ENCODE measurements around the gene COPS9.

DNA sequence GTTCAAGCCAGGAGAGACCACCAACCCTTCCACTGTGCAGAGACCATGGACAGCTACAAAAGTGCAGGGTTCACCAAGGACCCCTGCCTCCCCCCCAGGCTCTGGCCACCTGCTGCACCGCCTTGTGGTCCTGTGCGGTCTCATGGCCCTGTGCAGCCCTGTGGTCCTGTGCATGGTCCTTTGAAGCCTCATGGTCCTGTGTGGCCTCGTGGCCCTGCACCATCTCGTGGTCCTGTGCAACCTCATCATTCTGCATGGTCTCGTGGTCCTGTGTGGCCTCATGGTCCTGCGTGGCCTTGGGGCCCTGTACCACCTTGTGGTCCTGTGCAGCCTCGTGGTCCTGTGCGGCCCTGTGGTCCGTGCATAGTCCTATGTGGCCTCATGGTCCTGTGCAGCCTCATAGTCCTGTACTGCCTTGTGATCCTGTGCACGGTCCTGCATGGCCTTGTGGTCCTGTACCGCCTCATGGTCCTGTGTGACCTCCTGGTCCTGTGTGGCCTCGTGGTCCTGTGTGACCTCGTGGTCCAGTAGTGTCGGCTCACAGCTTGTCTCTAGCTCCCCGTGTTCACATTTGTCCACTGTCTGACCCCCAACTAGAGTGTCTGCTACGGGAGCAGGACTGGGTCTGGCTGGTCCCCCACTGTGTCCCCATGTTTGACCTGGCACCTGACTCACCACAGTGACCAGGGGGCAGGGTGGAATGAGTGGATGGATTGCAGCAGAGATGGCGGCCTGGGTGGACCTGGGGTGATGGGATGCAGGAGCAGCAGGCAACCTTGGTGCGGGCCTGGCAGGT is 24.4 kb upstream of the COPS9 start:
- TF ChIP-seq, protein P1, sequence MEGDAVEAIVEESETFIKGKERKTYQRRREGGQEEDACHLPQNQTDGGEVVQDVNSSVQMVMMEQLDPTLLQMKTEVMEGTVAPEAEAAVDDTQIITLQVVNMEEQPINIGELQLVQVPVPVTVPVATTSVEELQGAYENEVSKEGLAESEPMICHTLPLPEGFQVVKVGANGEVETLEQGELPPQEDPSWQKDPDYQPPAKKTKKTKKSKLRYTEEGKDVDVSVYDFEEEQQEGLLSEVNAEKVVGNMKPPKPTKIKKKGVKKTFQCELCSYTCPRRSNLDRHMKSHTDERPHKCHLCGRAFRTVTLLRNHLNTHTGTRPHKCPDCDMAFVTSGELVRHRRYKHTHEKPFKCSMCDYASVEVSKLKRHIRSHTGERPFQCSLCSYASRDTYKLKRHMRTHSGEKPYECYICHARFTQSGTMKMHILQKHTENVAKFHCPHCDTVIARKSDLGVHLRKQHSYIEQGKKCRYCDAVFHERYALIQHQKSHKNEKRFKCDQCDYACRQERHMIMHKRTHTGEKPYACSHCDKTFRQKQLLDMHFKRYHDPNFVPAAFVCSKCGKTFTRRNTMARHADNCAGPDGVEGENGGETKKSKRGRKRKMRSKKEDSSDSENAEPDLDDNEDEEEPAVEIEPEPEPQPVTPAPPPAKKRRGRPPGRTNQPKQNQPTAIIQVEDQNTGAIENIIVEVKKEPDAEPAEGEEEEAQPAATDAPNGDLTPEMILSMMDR (conservative IDR thresholded peaks at IDR 0.05; ENCODE audit: low read length) = no peak
- no peak for TF ChIP-seq EZH2phosphoT487 (IDR thresholded peaks at IDR 0.05; ENCODE audit: borderline replicate concordance)
